H1 (cell line): ENCODE measurements around the gene ANP32A. TPM values are rescaled to one million over a fixed set of nuclear protein-coding genes. Genes with fewer than 3 reads are reported as not detected.

ENCODE experiments used
- CTCF ChIA-PET: fragments of 300-600 bp; sonication (Branson Sonifier 250); formaldehyde crosslinking; loops from one replicate; lab custom pipeline; 2021; ENCODE audit not compliant: partially characterized antibody; lab: Charles Lee
- POLR2A ChIA-PET: fragments of 300-600 bp; sonication (Branson Sonifier 250); formaldehyde crosslinking; loops from one replicate; lab custom pipeline; 2021; ENCODE audit warnings: inconsistent platforms; ENCODE audit not compliant: partially characterized antibody; lab: Charles Lee
- DNase-seq, 2 experiments: peaks; one replicate each; pipeline versions ENCODE4 v3.0.0 to v3.0.0-alpha.2; 2010 to 2022; ENCODE audit warnings: low spot score in 2 of 2, low read depth in 1 of 2, mixed read lengths in 1 of 2
- FAIRE-seq: peaks from 2 replicates; lab custom pipeline; 2011; peaks lifted over from hg19 to GRCh38; lab: Jason Lieb, UNC
- H2AFZ ChIP-seq: 2 replicates; pipeline ENCODE4 v1.8.1; 2012; ENCODE audit warnings: low read length, inconsistent platforms
- H2AK5ac ChIP-seq: 2 replicates; pipeline ENCODE4 v1.6.1; 2013; ENCODE audit warnings: low read depth, low read length
- H2BK120ac ChIP-seq: replicated peaks from 2 replicates; pipeline ENCODE3; 2013; ENCODE audit warnings: low read depth, low read length, inconsistent platforms
- H2BK12ac ChIP-seq: 2 replicates; pipeline ENCODE4 v1.6.1; 2013; ENCODE audit warnings: low read depth, low read length
- H2BK15ac ChIP-seq: 2 replicates; pipeline ENCODE4 v1.6.1; 2013; ENCODE audit warnings: low read length
- H2BK20ac ChIP-seq: 2 replicates; pipeline ENCODE4 v1.6.1; 2013; ENCODE audit warnings: low read length
- H2BK5ac ChIP-seq: 2 replicates; pipeline ENCODE4 v1.6.1; 2013; ENCODE audit warnings: low read depth, low read length
- H3K14ac ChIP-seq: 2 replicates; pipeline ENCODE4 v1.6.1; 2013; ENCODE audit warnings: inconsistent platforms; ENCODE audit not compliant: insufficient read length
- H3K18ac ChIP-seq: 2 replicates; pipeline ENCODE4 v1.6.1; 2013; ENCODE audit warnings: low read length; ENCODE audit errors: extremely low read depth
- H3K23ac ChIP-seq: 2 replicates; pipeline ENCODE4 v1.6.1; 2013; ENCODE audit warnings: inconsistent platforms; ENCODE audit not compliant: insufficient read length
- H3K23me2 ChIP-seq: 2 replicates; pipeline ENCODE4 v1.6.1; 2013; ENCODE audit warnings: low read depth, low read length
- H3K27ac ChIP-seq: 2 replicates; pipeline ENCODE4 v1.6.1; 2011; ENCODE audit warnings: low read depth, low read length, inconsistent platforms
- H3K27me3 ChIP-seq, 4 experiments: replicated peaks in 1 of 4; 1 replicate in 1 of 4; 2 replicates in 3 of 4; pipeline versions ENCODE4 v1.6.1 to v1.8.1; 2011 to 2013; ENCODE audit warnings: low read length in 3 of 4, mild to moderate bottlenecking in 3 of 4, inconsistent platforms in 2 of 4, mixed read lengths in 2 of 4, moderate library complexity in 1 of 4; ENCODE audit not compliant: control insufficient read depth in 3 of 4, insufficient read depth in 3 of 4; ENCODE audit errors: extremely low read depth in 1 of 4
- H3K36me3 ChIP-seq, 4 experiments: 2 replicates each; pipeline versions ENCODE4 v1.6.1 to v1.8.1; 2011 to 2013; ENCODE audit warnings: mild to moderate bottlenecking in 4 of 4, low read length in 3 of 4, moderate library complexity in 2 of 4, control low read depth in 1 of 4, inconsistent platforms in 1 of 4; ENCODE audit not compliant: insufficient read depth in 4 of 4, control insufficient read depth in 2 of 4
- H3K4ac ChIP-seq: replicated peaks from 2 replicates; pipeline ENCODE3; 2013; ENCODE audit warnings: low read length, low read depth, mixed read lengths, inconsistent platforms; ENCODE audit not compliant: insufficient read length
- H3K4me1 ChIP-seq, 4 experiments: replicated peaks in 1 of 4; 1 replicate in 1 of 4; 2 replicates in 3 of 4; pipeline versions ENCODE4 v1.6.1 to v1.8.1; 2011 to 2013; ENCODE audit warnings: low read length in 3 of 4, inconsistent platforms in 2 of 4, mixed read lengths in 1 of 4; ENCODE audit not compliant: insufficient read depth in 4 of 4, control insufficient read depth in 3 of 4
- H3K4me2 ChIP-seq, 2 experiments: 2 replicates each; pipeline versions ENCODE4 v1.6.1 to v1.8.1; 2011 to 2013; ENCODE audit warnings: low read depth in 2 of 2, low read length in 2 of 2, control low read depth in 1 of 2, inconsistent platforms in 1 of 2, mild to moderate bottlenecking in 1 of 2; ENCODE audit not compliant: insufficient read depth in 1 of 2
- H3K4me3 ChIP-seq, 4 experiments: fragments of 200-600, 300-600 bp in 1 of 4; sonication (generic), shearing (Covaris generic), sonication (Bioruptor Twin) in 1 of 4; 2 replicates each; pipeline versions ENCODE4 v1.5.1 to v1.8.1; 2011 to 2016; ENCODE audit warnings: low read length in 4 of 4, low read depth in 3 of 4, control low read depth in 2 of 4, inconsistent platforms in 2 of 4, mild to moderate bottlenecking in 2 of 4, mixed read lengths in 1 of 4, moderate library complexity in 1 of 4; ENCODE audit not compliant: insufficient read depth in 2 of 4; ENCODE audit errors: extremely low read depth in 1 of 4
- H3K56ac ChIP-seq: replicated peaks from 2 replicates; pipeline ENCODE3; 2013; ENCODE audit warnings: low read depth, mild to moderate bottlenecking, mixed read lengths, low read length, inconsistent platforms; ENCODE audit not compliant: insufficient read length
- H3K79me1 ChIP-seq: 2 replicates; pipeline ENCODE4 v1.6.1; 2013; ENCODE audit warnings: low read depth, low read length, control low read depth
- H3K79me2 ChIP-seq, 2 experiments: 2 replicates each; pipeline versions ENCODE4 v1.6.1 to v1.8.1; 2012 to 2013; ENCODE audit warnings: low read length in 2 of 2, mild to moderate bottlenecking in 2 of 2, inconsistent platforms in 1 of 2; ENCODE audit not compliant: insufficient read depth in 2 of 2, control insufficient read depth in 1 of 2
- H3K9ac ChIP-seq, 4 experiments: replicated peaks in 1 of 4; 1 replicate in 1 of 4; 2 replicates in 3 of 4; pipeline versions ENCODE4 v1.6.1 to v1.8.1; 2011 to 2013; ENCODE audit warnings: low read depth in 3 of 4, low read length in 3 of 4, control low read depth in 2 of 4, mild to moderate bottlenecking in 2 of 4, moderate library complexity in 2 of 4, inconsistent platforms in 1 of 4; ENCODE audit errors: extremely low read depth in 1 of 4
- H3K9me3 ChIP-seq, 2 experiments: 2 replicates each; pipeline versions ENCODE4 v1.6.1 to v1.8.1; 2012 to 2013; ENCODE audit warnings: mild to moderate bottlenecking in 2 of 2, moderate library complexity in 2 of 2, control low read depth in 1 of 2, inconsistent platforms in 1 of 2, low read depth in 1 of 2, low read length in 1 of 2, mixed read lengths in 1 of 2; ENCODE audit not compliant: insufficient read depth in 2 of 2
- H4K20me1 ChIP-seq, 2 experiments: replicated peaks in 1 of 2; 2 replicates each; pipeline versions ENCODE3 to v1.8.1; 2011 to 2013; ENCODE audit warnings: inconsistent platforms in 2 of 2, low read length in 2 of 2, mild to moderate bottlenecking in 1 of 2; ENCODE audit not compliant: insufficient read depth in 2 of 2, control insufficient read depth in 1 of 2
- H4K5ac ChIP-seq: 2 replicates; pipeline ENCODE4 v1.6.1; 2013; ENCODE audit warnings: low read length, low read depth, mixed read lengths, inconsistent platforms; ENCODE audit not compliant: insufficient read length
- H4K8ac ChIP-seq: 2 replicates; pipeline ENCODE4 v1.8.0; 2013; ENCODE audit warnings: mild to moderate bottlenecking, moderate library complexity, low read length, inconsistent platforms; ENCODE audit not compliant: insufficient read depth; ENCODE audit errors: extremely low read depth
- H4K91ac ChIP-seq: replicated peaks from 2 replicates; pipeline ENCODE3; 2013; ENCODE audit warnings: low read length, mixed read lengths, inconsistent platforms; ENCODE audit not compliant: insufficient read length
- ASH2L ChIP-seq: fragments of 200-600, 300-600 bp; sonication (generic); IDR thresholded peaks from one replicate; pipeline ENCODE4 v1.7.1; 2017; ENCODE audit warnings: low read length
- CHD2 ChIP-seq: IDR thresholded peaks from 2 replicates; pipeline ENCODE4 v1.6.1; 2012; ENCODE audit warnings: low read length, improper control_type of control experiment
- GTF2F1 ChIP-seq: IDR thresholded peaks from 2 replicates; pipeline ENCODE4 v1.6.1; 2012; ENCODE audit warnings: low read depth, low read length, improper control_type of control experiment, borderline replicate concordance
- JUN ChIP-seq: IDR thresholded peaks from 2 replicates; pipeline ENCODE4 v1.6.1; 2011; ENCODE audit warnings: low read depth, mild to moderate bottlenecking, improper control_type of control experiment, low read length
- JUND ChIP-seq: IDR thresholded peaks from 2 replicates; pipeline ENCODE4 v1.6.1; 2011; ENCODE audit warnings: mild to moderate bottlenecking, improper control_type of control experiment, low read length
- NANOG ChIP-seq: IDR thresholded peaks from 2 replicates; pipeline ENCODE4 v1.6.1; 2011; ENCODE audit warnings: low read length, low read depth, mild to moderate bottlenecking, inconsistent platforms; ENCODE audit not compliant: insufficient read depth, poor library complexity, severe bottlenecking
- POLR2AphosphoS5 ChIP-seq: IDR thresholded peaks from 2 replicates; pipeline ENCODE4 v1.6.1; 2011; ENCODE audit warnings: low read depth, low read length
- RNF2 ChIP-seq: fragments of 200-900, 300-1000 bp; sonication (generic); IDR thresholded peaks from 2 replicates; pipeline ENCODE4 v1.7.1; 2016; ENCODE audit warnings: borderline replicate concordance, low read depth, mild to moderate bottlenecking, antibody characterized with exemption, low read length; ENCODE audit not compliant: poor library complexity, severe bottlenecking; ENCODE audit errors: missing control alignments
- SIX5 ChIP-seq: IDR thresholded peaks from 2 replicates; pipeline ENCODE4 v1.6.1; 2011; ENCODE audit warnings: mild to moderate bottlenecking, low read depth, low read length
- SP2 ChIP-seq: IDR thresholded peaks from 2 replicates; pipeline ENCODE4 v1.6.1; 2012; ENCODE audit warnings: mild to moderate bottlenecking, low read length, inconsistent platforms
- TAF1 ChIP-seq: IDR thresholded peaks from 2 replicates; pipeline ENCODE4 v1.6.1; 2011; ENCODE audit warnings: mild to moderate bottlenecking, low read depth, low read length
- TCF12 ChIP-seq: IDR thresholded peaks from 2 replicates; pipeline ENCODE4 v1.6.1; 2011; ENCODE audit warnings: low read depth, mild to moderate bottlenecking, low read length
- polyA plus RNA-seq, 7 experiments: library from polyadenylated mRNA; depleted of rRNA in 3 of 7; stranded (reverse) in 5 of 7; unstranded in 2 of 7; fragments of >200 nt in 5 of 7; fragments of 200-250 nt in 2 of 7; gene quantifications; 1 replicate in 5 of 7; 2 replicates in 1 of 7; 4 replicates in 1 of 7; pipeline versions ENCODE4 v1.2.1 to v1.2.3, GENCODE V29; 2011 to 2013; ENCODE audit warnings: missing spikeins in 2 of 7, mixed read lengths in 2 of 7
- total RNA-seq: library from RNA; stranded (reverse); fragmentation: NEBNext Ultra II Directional; extraction: Animal tissue kit (Norgen Biotek cat#: 25700); gene quantifications from 2 replicates; pipeline ENCODE4 v1.2.1, GENCODE V29; 2021

ANP32A gene
- total and polyA plus RNA-seq, 2 of the 8 experiments (the other 6 are each of a cell fraction or from before 2014, with no cell fraction given), result 70.8 to 295 TPM

DNA sequence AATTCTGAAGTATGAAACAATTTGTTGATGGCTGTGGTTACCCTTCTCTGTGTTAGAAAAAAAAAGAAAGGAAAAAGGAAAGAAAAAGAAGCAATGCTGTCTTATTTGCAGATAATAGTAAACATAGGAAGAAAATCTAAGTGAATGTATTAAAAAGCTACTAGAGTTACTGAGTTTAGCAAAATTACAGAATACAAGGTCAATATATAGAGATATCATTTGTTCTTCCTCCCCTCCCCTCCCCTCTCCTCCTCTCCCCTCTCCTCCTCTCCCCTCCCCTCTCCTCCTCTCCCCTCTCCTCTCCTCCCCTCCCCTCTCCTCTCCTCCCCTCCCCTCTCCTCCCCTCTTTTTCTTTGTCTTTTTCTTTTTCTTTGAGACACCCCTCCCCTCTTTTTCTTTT, 69.1 kb downstream of the ANP32A start:
- H3K9ac ChIP-seq, result no peak overlapping the region
- H2BK120ac ChIP-seq, result no peak overlapping the region
- H3K4me1 ChIP-seq, result no peaks in the 10 kb centered on the region
- H2AFZ ChIP-seq, result no peak overlapping the region
- H3K23ac ChIP-seq, result no peak overlapping the region
- no peaks in the 10 kb centered on the region for H3K9me3 ChIP-seq
- no peak overlapping the region for H2BK5ac ChIP-seq
- ChIA-PET POLR2A (interaction anchor here (0.7 to 0.9 kb wide), 2 partner anchors 37 to 40 kb away, joined by 3 read pairs; no protein-coding TSS in a partner anchor), CTCF (no interaction called here)
- H3K4ac ChIP-seq, result no peak overlapping the region
- no peaks in the 10 kb centered on the region for H3K23me2 ChIP-seq
- no peak overlapping the region for H2BK12ac ChIP-seq
- no peak overlapping the region for H3K4me2 ChIP-seq
- no peaks in the 10 kb centered on the region for H3K36me3 ChIP-seq
- H3K79me2 ChIP-seq, result no peaks in the 10 kb centered on the region
- TF ChIP-seq TAF1 (no peak), ASH2L (no peak), SIX5 (no peak), TCF12 (no peak), NANOG (no peak), RNF2 (no peak), CHD2 (no peak), GTF2F1 (no peak), POLR2AphosphoS5 (no peak), SP2 (no peak), JUND (no peak), JUN (no peak)
- H3K14ac ChIP-seq, result no peak overlapping the region
- H3K27me3 ChIP-seq, result no peaks in the 10 kb centered on the region
- no peak overlapping the region for H2BK20ac ChIP-seq
- H4K5ac ChIP-seq, result no peak overlapping the region
- no peak overlapping the region for H2AK5ac ChIP-seq
- no peak overlapping the region for H4K91ac ChIP-seq
- H3K56ac ChIP-seq, result no peak overlapping the region
- no peak overlapping the region for H3K18ac ChIP-seq
- no peak overlapping the region for H2BK15ac ChIP-seq
- no peak overlapping the region for H3K27ac ChIP-seq
- no peaks in the 10 kb centered on the region for H3K79me1 ChIP-seq
- H4K8ac ChIP-seq, result no peak overlapping the region
- no peak for DNase-seq
- H4K20me1 ChIP-seq, result no peaks in the 10 kb centered on the region
- FAIRE-seq, result no peak
- no peak overlapping the region for H3K4me3 ChIP-seq
